Thyroid gland (tissue), 4 donors: ENCODE data around the gene INTS2. TPM values are rescaled to one million over a fixed set of nuclear protein-coding genes. Genes with fewer than 3 reads are reported as not detected.

Experiments used
- DNase-seq, 2 donors: peaks; one replicate each; pipeline ENCODE4 v3.0.0-alpha.2; 2019
- H3K27ac ChIP-seq, 3 donors: fragments of 200-600 bp; sonication (generic); 1 replicate in 2 of 3; 2 replicates in 1 of 3; pipeline ENCODE4 v1.5.1; 2016 to 2019; ENCODE audit warnings: mild to moderate bottlenecking in 1 of 3, moderate library complexity in 1 of 3
- H3K27me3 ChIP-seq: fragments of 200-600 bp; sonication (generic); one replicate; pipeline ENCODE4 v1.5.1; 2019
- H3K36me3 ChIP-seq, 2 donors: fragments of 200-600 bp; sonication (generic); one replicate each; pipeline ENCODE4 v1.5.1; 2016 to 2019
- H3K4me1 ChIP-seq, 2 donors: fragments of 200-600 bp; sonication (generic); one replicate each; pipeline ENCODE4 v1.5.1; 2017 to 2019
- H3K4me3 ChIP-seq, 3 donors: fragments of 200-600 bp; sonication (generic); replicated peaks in 1 of 3; 1 replicate in 2 of 3; 2 replicates in 1 of 3; pipeline ENCODE4 v1.5.1; 2016; ENCODE audit warnings: mild to moderate bottlenecking in 1 of 3
- H3K9me3 ChIP-seq: fragments of 200-600 bp; sonication (generic); one replicate; pipeline ENCODE4 v1.5.1; 2017
- CTCF ChIP-seq, 6 experiments: fragments of 200-600 bp in 3 of 6; fragments of 450-650 bp in 3 of 6; sonication (generic) in 3 of 6; IDR thresholded peaks; one replicate each; pipeline ENCODE4 v1.5.1; 2016 to 2019; ENCODE audit warnings: antibody characterized with exemption in 6 of 6, mild to moderate bottlenecking in 2 of 6, inconsistent platforms in 1 of 6, moderate library complexity in 1 of 6
- POLR2A ChIP-seq, 2 donors: fragments of 450-650 bp; IDR thresholded peaks; one replicate each; pipeline ENCODE4 v1.6.1; 2017; ENCODE audit warnings: antibody characterized with exemption in 2 of 2, mild to moderate bottlenecking in 2 of 2, moderate library complexity in 1 of 2
- WGBS, 2 donors: methylation state at CpG; one replicate each; pipeline ENCODE4 v1.1.5; 2017; 5-methylcytosine and 5-hydroxymethylcytosine counted together
- intact Hi-C: fragments of 100-400 bp; cut with DNase I; formaldehyde crosslinking; loops from one replicate; pipeline ENCODE4 v1.15.1; 2023
- total RNA-seq, 4 donors: library from RNA; depleted of rRNA; stranded (reverse); fragments of >200 nt; gene quantifications; one replicate each; pipeline ENCODE4 v1.2.3, GENCODE V29; 2016

INTS2 gene
- total RNA-seq, 4 donors from 2014 or later = 10.9 to 16.1 (median 13.5) TPM

GRCh38 chr17:61847659-61848058 is 80.1 kb downstream of the INTS2 start:
- TF ChIP-seq CTCF (IDR thresholded peaks at IDR 0.05) (no peak), POLR2A (IDR thresholded peaks at IDR 0.05) (no peak)
- Histone ChIP-seq H3K9me3 (no peaks in the 10 kb centered on the region), H3K4me3 (no peak overlapping the region), H3K4me1 (no peaks in the 10 kb centered on the region), H3K27ac (no peak overlapping the region), H3K36me3 (no peaks in the 10 kb centered on the region), H3K27me3 (no peaks in the 10 kb centered on the region)
- 96 to 97% methylated on average over 3 of the region's 3 CpGs for WGBS, 2 donors
- DNase-seq = no peak
- intact Hi-C loops = no loop called here

- intact Hi-C loops = no loop called here
- no peak overlapping the region for H3K27ac ChIP-seq
- no peaks in the 10 kb centered on the region for H3K36me3 ChIP-seq
- H3K27me3 ChIP-seq = no peaks in the 10 kb centered on the region
- no peaks in the 10 kb centered on the region for H3K9me3 ChIP-seq
- no peak for TF ChIP-seq POLR2A (IDR thresholded peaks at IDR 0.05)
- no peak for TF ChIP-seq CTCF (IDR thresholded peaks at IDR 0.05)
- no peak for DNase-seq
- no peaks in the 10 kb centered on the region for H3K4me1 ChIP-seq
- WGBS, 2 donors = 94 to 95% methylated on average over 3 of the region's 3 CpGs
- H3K4me3 ChIP-seq = no peak overlapping the region
These were observed 80.9 kb downstream of the INTS2 start for GRCh38 chr17:61846761-61847375.

- Histone ChIP-seq H3K36me3 (no peaks in the 10 kb centered on the region), H3K27ac (no peak overlapping the region), H3K27me3 (no peaks in the 10 kb centered on the region), H3K4me1 (no peaks in the 10 kb centered on the region), H3K9me3 (no peaks in the 10 kb centered on the region), H3K4me3 (no peak overlapping the region)
- 96% methylated on average over 8 of the region's 8 CpGs for WGBS, 2 donors
- intact Hi-C loops = no loop called here
- TF ChIP-seq POLR2A (IDR thresholded peaks at IDR 0.05) (no peak), CTCF (IDR thresholded peaks at IDR 0.05) (no peak)
- DNase-seq = no peak
These were observed 81.7 kb downstream of the INTS2 start for GRCh38 chr17:61846088-61846487.

GRCh38 chr17:61843435-61843834 is 84.3 kb downstream of the INTS2 start:
- DNase-seq = no peak
- intact Hi-C loops = no loop called here
- TF ChIP-seq CTCF (IDR thresholded peaks at IDR 0.05) = no peak
- no peak for TF ChIP-seq POLR2A (IDR thresholded peaks at IDR 0.05)
- WGBS, 2 donors = 91 to 94% methylated on average over 1 of the region's 1 CpG
- H3K36me3 ChIP-seq = no peaks in the 10 kb centered on the region
- no peaks in the 10 kb centered on the region for H3K27me3 ChIP-seq
- H3K4me1 ChIP-seq = no peaks in the 10 kb centered on the region
- no peak overlapping the region for H3K4me3 ChIP-seq
- H3K27ac ChIP-seq = no peak overlapping the region
- H3K9me3 ChIP-seq = no peaks in the 10 kb centered on the region

GRCh38 chr17:61842899-61843298 is 84.9 kb downstream of the INTS2 start:
- DNase-seq = no peak

More at GRCh38 chr17:61842899-61843298, 84.9 kb downstream of the INTS2 start:
- H3K36me3 ChIP-seq = no peaks in the 10 kb centered on the region
- no peak overlapping the region for H3K4me3 ChIP-seq
- H3K27me3 ChIP-seq = no peaks in the 10 kb centered on the region
- H3K27ac ChIP-seq = no peak overlapping the region
- no peaks in the 10 kb centered on the region for H3K9me3 ChIP-seq
- H3K4me1 ChIP-seq = no peaks in the 10 kb centered on the region
- TF ChIP-seq CTCF (IDR thresholded peaks at IDR 0.05) (no peak), POLR2A (IDR thresholded peaks at IDR 0.05) (no peak)
- intact Hi-C loops = no loop called here
- WGBS, 2 donors = 93 to 96% methylated on average over 1 of the region's 1 CpG
